ENCODE measurements around the gene AUP1. TPM values are rescaled to one million over a fixed set of nuclear protein-coding genes. Genes with fewer than 3 reads are reported as not detected.
A peak's percentile ranks its signal among the peaks of the same experiment; 100 is the strongest.

Gene AUP1
- total and polyA plus RNA-seq, 10 of the 15 experiments (the other 5 are each of a cell fraction or from before 2014, with no cell fraction given) = 39.1 to 215 (median 138) TPM

DNA sequence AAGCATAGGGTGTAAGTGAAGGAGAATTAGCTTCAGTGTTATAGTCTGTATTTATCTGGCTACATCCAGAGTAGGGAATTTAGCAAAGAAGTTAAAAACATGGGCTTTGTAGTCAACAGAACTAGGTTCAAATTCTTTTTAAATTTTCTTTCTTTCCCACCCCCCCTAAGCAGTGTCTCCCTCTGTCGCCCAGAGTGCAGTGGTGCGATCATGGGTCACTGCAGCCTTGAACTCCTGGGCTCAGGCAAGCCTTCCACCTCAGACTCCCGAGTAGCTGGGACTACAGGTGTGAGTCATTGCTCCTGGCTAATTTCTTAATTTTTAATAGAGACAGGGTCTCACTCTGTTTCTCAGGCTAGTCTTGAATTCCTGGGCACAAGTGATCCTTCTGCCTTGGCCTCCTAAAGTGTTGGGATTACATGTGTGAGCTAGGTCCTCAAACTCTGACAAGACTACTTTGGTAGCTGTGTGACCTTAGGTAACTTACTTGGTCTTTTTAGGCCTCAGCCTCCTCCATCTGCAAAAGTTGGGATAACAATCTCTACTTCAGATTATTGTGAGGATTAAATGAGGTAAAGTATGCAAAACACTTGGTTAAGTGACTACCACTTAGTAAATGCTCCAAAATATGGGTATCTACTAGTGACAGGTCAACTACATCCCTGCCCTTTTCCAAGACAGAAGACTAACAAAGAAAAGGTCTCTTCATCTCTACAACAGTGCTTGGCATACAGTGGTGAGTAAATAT is 42.8 kb upstream of the AUP1 start:
- intact Hi-C loops (cut with micrococcal nuclease; ENCODE audit: unreplicated experiment) = no loop called here
- ChIA-PET SMC1A (ENCODE audit: uncharacterized antibody, unreplicated experiment) (interaction anchor here (0.6 to 16.6 kb wide), 10 partner anchors 14 to 99 kb away, joined by 3 to 371 read pairs (median 5); partner anchors contain the start of gene MRPL53), CTCF (interaction anchor here (0.7 to 17.4 kb wide), 13 partner anchors 15 to 116 kb away, joined by 4 to 281 read pairs (median 4); partner anchors contain the start of genes AUP1, CCDC142, HTRA2 and LOXL3), POLR2A (interaction anchor here (0.6 to 25.0 kb wide), 8 partner anchors 13 to 387 kb away, joined by 3 to 441 read pairs (median 5); partner anchors contain the start of genes CCDC142, DOK1, LOXL3 and PCGF1), RAD21 (ENCODE audit: unreplicated experiment) (interaction anchor here (1.0 to 10.3 kb wide), 8 partner anchors 15 to 114 kb away, joined by 3 to 152 read pairs (median 5); partner anchors contain the start of genes AUP1, CCDC142, HTRA2 and LOXL3)
- no peak overlapping the region for H3K4me3 ChIP-seq
- BruUV-seq (replicated peaks) = no TSS peak
- 0% methylated on average over 3 of the region's 3 CpGs for WGBS (ENCODE audit: insufficient coverage, insufficient replicate concordance, low lambda C conversion rate, missing lambda C conversion rate)
- peak overlapping the region; percentile 83 for H3K27ac ChIP-seq (ENCODE audit: control insufficient read depth, insufficient read depth)
- H3K4me1 ChIP-seq (ENCODE audit: control insufficient read depth, insufficient read depth, low read length) = peaks cover 79% of the 10 kb centered on the region
- H3K9ac ChIP-seq (ENCODE audit: control insufficient read depth, insufficient read depth, low read length) = no peak overlapping the region
- peak overlapping the region; percentile 35 for H2AFZ ChIP-seq (ENCODE audit: control insufficient read depth, low read depth, low read length)
- DNase-seq (ENCODE audit: low read depth, low spot score) = no peak
- ATAC-seq = peak; percentile 38
- H3K27me3 ChIP-seq (replicated peaks in 1 of 2; ENCODE audit: control insufficient read depth in 2 of 2, insufficient read depth in 2 of 2, low read length in 1 of 2) = no peaks in the 10 kb centered on the region
- no peaks in the 10 kb centered on the region for H3K36me3 ChIP-seq (ENCODE audit: control insufficient read depth in 2 of 2, insufficient read depth in 2 of 2, low read length in 1 of 2)
- no peaks in the 10 kb centered on the region for H3K9me3 ChIP-seq (replicated peaks; ENCODE audit: control insufficient read depth, insufficient read depth, low read length)
- no peaks in the 10 kb centered on the region for H3K79me2 ChIP-seq (ENCODE audit: control insufficient read depth, insufficient read depth, low read length)
- TF ChIP-seq CTCF (IDR thresholded peaks at IDR 0.05 in 2 of 3, conservative IDR thresholded peaks at IDR 0.05 in 1 of 3; ENCODE audit: control insufficient read depth in 2 of 3, extremely low read depth in 1 of 3, insufficient read depth in 1 of 3, low read depth in 3 of 3, low read length in 3 of 3) = peak; percentile 4 to 46 (median 46); a peak in 3 of 6 replicates
- no peak for TF ChIP-seq CHD1 (IDR thresholded peaks at IDR 0.05; ENCODE audit: low read depth, low read length)
- peak; percentile 35; the same call in 1 of the 2 replicates for TF ChIP-seq RAD21 (IDR thresholded peaks at IDR 0.05; ENCODE audit: insufficient read depth, low read depth, low read length)
- TF ChIP-seq GABPA (IDR thresholded peaks at IDR 0.05; ENCODE audit: low read depth) = no peak
- no peak for TF ChIP-seq PML (IDR thresholded peaks at IDR 0.05; ENCODE audit: low read length)
- TF ChIP-seq NR2F1 (conservative IDR thresholded peaks at IDR 0.05) = peak; percentile 74
- TF ChIP-seq RAD51 (IDR thresholded peaks at IDR 0.05) = no peak
- no peak for TF ChIP-seq CHD4 (IDR thresholded peaks at IDR 0.05)
- H4K20me1 ChIP-seq (ENCODE audit: control insufficient read depth, insufficient read depth) = no peaks in the 10 kb centered on the region
- no peak for FAIRE-seq
- peak overlapping the region; percentile 30; the same call in 1 of the 2 replicates for H3K4me2 ChIP-seq (ENCODE audit: control insufficient read depth, insufficient read depth)
- in situ Hi-C loops (cut with MboI) = no loop called here

Measured in GM12878 (cell line).